Gastroesophageal sphincter (tissue), 3 donors: ENCODE results near the gene ARHGAP6.

ENCODE experiments used
- CTCF ChIP-seq, 4 experiments: fragments of 200-600 bp in 2 of 4; fragments of 450-650 bp in 2 of 4; sonication (generic) in 1 of 4; IDR thresholded peaks; one replicate each; pipeline ENCODE4 v1.5.1; 2017 to 2019; ENCODE audit warnings: antibody characterized with exemption in 4 of 4, mild to moderate bottlenecking in 2 of 4, moderate library complexity in 2 of 4
- POLR2A ChIP-seq, 2 donors: fragments of 450-650 bp; IDR thresholded peaks; one replicate each; pipeline ENCODE4 v1.6.1; 2017; ENCODE audit warnings: antibody characterized with exemption in 2 of 2, mild to moderate bottlenecking in 2 of 2, moderate library complexity in 1 of 2

DNA sequence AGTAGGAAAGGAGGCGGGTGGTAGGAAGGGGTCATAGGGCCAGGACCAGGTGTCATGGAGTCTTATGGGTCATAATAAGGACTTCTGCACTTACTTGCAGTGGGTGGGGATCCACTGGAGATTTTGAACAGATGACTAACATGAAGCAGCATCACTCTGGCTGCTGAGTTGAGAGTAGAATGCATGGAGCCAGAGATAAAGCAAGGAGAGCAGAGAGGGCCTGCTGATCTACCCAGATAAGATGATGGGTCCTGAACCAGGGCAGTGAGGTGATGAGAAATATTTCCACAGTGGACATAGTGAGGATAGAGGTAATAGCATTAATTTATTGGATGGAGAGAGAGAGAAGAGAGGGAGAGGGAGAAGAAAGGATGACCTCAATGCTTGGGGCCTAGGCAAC lies 506.6 kb downstream of the ARHGAP6 start:
- TF ChIP-seq CTCF (IDR thresholded peaks at IDR 0.05) (no peak), POLR2A (IDR thresholded peaks at IDR 0.05) (no peak)
